WTC11 (cell line): ENCODE data around the gene MAGEA4. TPM values are rescaled to one million over a fixed set of nuclear protein-coding genes. Genes with fewer than 3 reads are reported as not detected.

Experiments
- ATAC-seq: fragments of 200-7000 bp; cut with Tn5 transposase; 2 replicates; pipeline ENCODE4 v1.10.0; 2021; ENCODE audit warnings: mild to moderate bottlenecking, moderate library complexity
- CTCF ChIA-PET: fragments of 300-600 bp; sonication (Branson Sonifier 250); formaldehyde crosslinking; loops from one replicate; lab custom pipeline; 2021; ENCODE audit warnings: antibody characterized with exemption; lab: Charles Lee
- POLR2A ChIA-PET: fragments of 350-600 bp; sonication (Branson Sonifier 250); formaldehyde crosslinking; loops from one replicate; lab custom pipeline; 2021; ENCODE audit warnings: antibody characterized with exemption; lab: Charles Lee
- DNase-seq: peaks from one replicate; pipeline ENCODE4 v3.0.0; 2021; ENCODE audit warnings: low spot score
- H3K27ac Mint-ChIP-seq: 2 replicates; pipeline ENCODE4 v1.8.0; 2021; ENCODE audit warnings: mixed read lengths
- H3K27me3 Mint-ChIP-seq: 2 replicates; pipeline ENCODE4 v1.8.0; 2021; ENCODE audit warnings: low read depth, mild to moderate bottlenecking, moderate library complexity, mixed read lengths
- H3K36me3 Mint-ChIP-seq: 2 replicates; pipeline ENCODE4 v1.8.0; 2021; ENCODE audit warnings: mixed read lengths
- H3K4me1 Mint-ChIP-seq: 2 replicates; pipeline ENCODE4 v1.8.0; 2022; ENCODE audit warnings: mixed read lengths
- H3K4me3 Mint-ChIP-seq: 2 replicates; pipeline ENCODE4 v1.8.0; 2021; ENCODE audit warnings: mild to moderate bottlenecking, moderate library complexity, mixed read lengths
- H3K9me3 Mint-ChIP-seq: 2 replicates; pipeline ENCODE4 v1.8.0; 2021; ENCODE audit warnings: mixed read lengths
- ATF1 ChIP-seq: sonication (generic); formaldehyde crosslinking; IDR thresholded peaks from 2 replicates; pipeline ENCODE4 v1.8.1; 2023; ENCODE audit warnings: mild to moderate bottlenecking, moderate library complexity, missing genetic modification reagents
- CDX4 ChIP-seq: fragments of 250-450 bp; sonication (Bioruptor Pico); IDR thresholded peaks from 2 replicates; pipeline ENCODE4 v1.9.0; 2021; ENCODE audit warnings: moderate library complexity, mild to moderate bottlenecking, inconsistent platforms, borderline replicate concordance
- CREM ChIP-seq: sonication (generic); formaldehyde crosslinking; IDR thresholded peaks from 2 replicates; pipeline ENCODE4 v1.8.1; 2022; ENCODE audit warnings: mild to moderate bottlenecking, missing genetic modification reagents, moderate library complexity
- EMX1 ChIP-seq: fragments of 250-450 bp; sonication (Bioruptor Pico); IDR thresholded peaks from 2 replicates; pipeline ENCODE4 v1.8.0; 2021; ENCODE audit warnings: mild to moderate bottlenecking
- FOXP1 ChIP-seq: sonication (generic); formaldehyde crosslinking; IDR thresholded peaks from 2 replicates; pipeline ENCODE4 v1.8.0; 2022; ENCODE audit warnings: missing genetic modification reagents, mild to moderate bottlenecking, moderate library complexity, borderline replicate concordance
- GABPB1 ChIP-seq: sonication (generic); formaldehyde crosslinking; IDR thresholded peaks from 2 replicates; pipeline ENCODE4 v1.8.1; 2023; ENCODE audit warnings: mild to moderate bottlenecking, missing genetic modification reagents
- HMGXB4 ChIP-seq: sonication (generic); formaldehyde crosslinking; IDR thresholded peaks from 2 replicates; pipeline ENCODE4 v1.8.1; 2023; ENCODE audit warnings: mild to moderate bottlenecking, moderate library complexity, missing genetic modification reagents
- OVOL2 ChIP-seq: fragments of 250-450 bp; sonication (Bioruptor Pico); IDR thresholded peaks from 2 replicates; pipeline ENCODE4 v1.9.0; 2021; ENCODE audit warnings: mild to moderate bottlenecking, borderline replicate concordance
- TEAD1 ChIP-seq: sonication (generic); formaldehyde crosslinking; IDR thresholded peaks from 2 replicates; pipeline ENCODE4 v1.8.0; 2022; ENCODE audit warnings: mild to moderate bottlenecking, missing genetic modification reagents
- ZBTB21 ChIP-seq: sonication (generic); formaldehyde crosslinking; IDR thresholded peaks from 2 replicates; pipeline ENCODE4 v1.8.1; 2023; ENCODE audit warnings: mild to moderate bottlenecking, missing genetic modification reagents, borderline replicate concordance
- ZBTB43 ChIP-seq: sonication (generic); formaldehyde crosslinking; IDR thresholded peaks from 2 replicates; pipeline ENCODE4 v1.8.1; 2023; ENCODE audit warnings: mild to moderate bottlenecking, missing genetic modification reagents
- ZNF232 ChIP-seq: sonication (generic); formaldehyde crosslinking; IDR thresholded peaks from 2 replicates; pipeline ENCODE4 v1.8.0; 2022; ENCODE audit warnings: mild to moderate bottlenecking, missing genetic modification reagents
- total RNA-seq: library from RNA; stranded (reverse); gene quantifications from 3 replicates; pipeline ENCODE4 v1.2.3, GENCODE V29; 2021
- TF ChIP-seq, protein P1 (sequence below): fragments of 250-450 bp; sonication (Bioruptor Pico); IDR thresholded peaks from 2 replicates; pipeline ENCODE4 v1.9.0; 2021; ENCODE audit warnings: mild to moderate bottlenecking, borderline replicate concordance

The MAGEA4 gene
- total RNA-seq, 1 experiment from 2014 or later = 3.2 TPM

DNA sequence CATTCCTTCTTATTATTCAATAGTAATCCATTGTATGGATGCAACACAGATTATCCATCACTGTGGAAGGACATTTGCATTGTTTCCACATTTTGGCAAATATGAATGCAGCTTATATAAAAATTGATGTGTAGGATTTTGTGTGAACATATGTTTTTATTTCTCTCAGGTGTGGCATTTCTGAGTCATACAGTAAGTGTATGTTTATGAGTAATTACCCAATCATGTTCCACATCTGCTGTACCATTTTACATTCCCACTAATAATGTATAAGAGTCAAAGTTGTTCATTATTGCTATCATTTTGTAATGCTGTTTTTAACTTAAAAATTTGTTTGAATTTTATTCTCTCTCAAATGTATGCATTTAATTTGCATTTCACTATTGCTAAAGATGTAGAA, 25.5 kb downstream of the MAGEA4 start:
- ChIA-PET POLR2A (interaction anchor here (0.7 kb wide), 1 partner anchor 198 kb away, joined by 12 read pairs; no protein-coding TSS in a partner anchor), CTCF (no interaction called here)
- no peaks in the 10 kb centered on the region for H3K9me3 Mint-ChIP-seq
- DNase-seq (no peak), ATAC-seq (no peak)
- H3K36me3 Mint-ChIP-seq = no peaks in the 10 kb centered on the region
- H3K4me1 Mint-ChIP-seq = no peaks in the 10 kb centered on the region
- no peak overlapping the region for H3K4me3 Mint-ChIP-seq
- no peak overlapping the region for H3K27ac Mint-ChIP-seq
- no peak for TF ChIP-seq OVOL2
- TF ChIP-seq ZBTB21 (CRISPR knock-in tag) = no peak
- no peak for TF ChIP-seq CREM
- no peak for TF ChIP-seq TEAD1 (CRISPR knock-in tag)
- TF ChIP-seq, protein P1, sequence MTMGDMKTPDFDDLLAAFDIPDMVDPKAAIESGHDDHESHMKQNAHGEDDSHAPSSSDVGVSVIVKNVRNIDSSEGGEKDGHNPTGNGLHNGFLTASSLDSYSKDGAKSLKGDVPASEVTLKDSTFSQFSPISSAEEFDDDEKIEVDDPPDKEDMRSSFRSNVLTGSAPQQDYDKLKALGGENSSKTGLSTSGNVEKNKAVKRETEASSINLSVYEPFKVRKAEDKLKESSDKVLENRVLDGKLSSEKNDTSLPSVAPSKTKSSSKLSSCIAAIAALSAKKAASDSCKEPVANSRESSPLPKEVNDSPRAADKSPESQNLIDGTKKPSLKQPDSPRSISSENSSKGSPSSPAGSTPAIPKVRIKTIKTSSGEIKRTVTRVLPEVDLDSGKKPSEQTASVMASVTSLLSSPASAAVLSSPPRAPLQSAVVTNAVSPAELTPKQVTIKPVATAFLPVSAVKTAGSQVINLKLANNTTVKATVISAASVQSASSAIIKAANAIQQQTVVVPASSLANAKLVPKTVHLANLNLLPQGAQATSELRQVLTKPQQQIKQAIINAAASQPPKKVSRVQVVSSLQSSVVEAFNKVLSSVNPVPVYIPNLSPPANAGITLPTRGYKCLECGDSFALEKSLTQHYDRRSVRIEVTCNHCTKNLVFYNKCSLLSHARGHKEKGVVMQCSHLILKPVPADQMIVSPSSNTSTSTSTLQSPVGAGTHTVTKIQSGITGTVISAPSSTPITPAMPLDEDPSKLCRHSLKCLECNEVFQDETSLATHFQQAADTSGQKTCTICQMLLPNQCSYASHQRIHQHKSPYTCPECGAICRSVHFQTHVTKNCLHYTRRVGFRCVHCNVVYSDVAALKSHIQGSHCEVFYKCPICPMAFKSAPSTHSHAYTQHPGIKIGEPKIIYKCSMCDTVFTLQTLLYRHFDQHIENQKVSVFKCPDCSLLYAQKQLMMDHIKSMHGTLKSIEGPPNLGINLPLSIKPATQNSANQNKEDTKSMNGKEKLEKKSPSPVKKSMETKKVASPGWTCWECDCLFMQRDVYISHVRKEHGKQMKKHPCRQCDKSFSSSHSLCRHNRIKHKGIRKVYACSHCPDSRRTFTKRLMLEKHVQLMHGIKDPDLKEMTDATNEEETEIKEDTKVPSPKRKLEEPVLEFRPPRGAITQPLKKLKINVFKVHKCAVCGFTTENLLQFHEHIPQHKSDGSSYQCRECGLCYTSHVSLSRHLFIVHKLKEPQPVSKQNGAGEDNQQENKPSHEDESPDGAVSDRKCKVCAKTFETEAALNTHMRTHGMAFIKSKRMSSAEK (CRISPR knock-in tag) = no peak
- H3K27me3 Mint-ChIP-seq = no peaks in the 10 kb centered on the region; the same call in 1 of the 2 replicates

- H3K36me3 Mint-ChIP-seq = peaks cover 10% of the 10 kb centered on the region
- no peaks in the 10 kb centered on the region for H3K9me3 Mint-ChIP-seq
- DNase-seq (no peak), ATAC-seq (no peak)
- H3K4me3 Mint-ChIP-seq = no peak overlapping the region
- TF ChIP-seq HMGXB4 (CRISPR knock-in tag) = no peak
- TF ChIP-seq EMX1 (CRISPR knock-in tag) = no peak
- TF ChIP-seq GABPB1 (CRISPR knock-in tag) = no peak
- TF ChIP-seq ATF1 (CRISPR knock-in tag) = no peak
- TF ChIP-seq CDX4 (CRISPR knock-in tag) = no peak
- TF ChIP-seq OVOL2 = no peak
- TF ChIP-seq FOXP1 (CRISPR knock-in tag) = no peak
- no peak for TF ChIP-seq ZNF232
- ChIA-PET POLR2A (no interaction called here), CTCF (no interaction called here)
- no peak overlapping the region for H3K27ac Mint-ChIP-seq
- no peaks in the 10 kb centered on the region for H3K27me3 Mint-ChIP-seq
- H3K4me1 Mint-ChIP-seq = no peaks in the 10 kb centered on the region
Observed at GRCh38 chrX:151954730-151955129, 42.0 kb downstream of the MAGEA4 start.

DNA sequence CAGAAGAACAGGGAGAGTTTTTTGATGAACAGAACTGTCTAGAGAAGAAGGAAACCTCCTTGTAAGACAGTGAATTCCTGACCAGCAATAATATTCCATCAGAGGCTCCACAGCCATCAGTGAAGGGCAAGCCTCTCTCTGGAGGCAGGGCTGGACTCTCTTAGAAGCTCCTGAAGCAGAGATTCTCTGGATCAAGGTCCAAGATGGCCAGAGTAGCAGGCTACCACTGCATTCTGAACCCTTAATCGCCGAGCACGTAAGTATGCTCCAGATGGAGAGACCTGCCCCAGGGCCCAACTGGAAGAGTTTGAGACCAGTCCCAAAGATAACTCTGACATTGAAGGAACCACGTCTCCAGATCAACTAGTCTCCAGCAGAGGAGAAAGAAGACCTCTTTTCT, 45.4 kb downstream of the MAGEA4 start:
- H3K9me3 Mint-ChIP-seq = peaks cover 5% of the 10 kb centered on the region; the same call in 1 of the 2 replicates
- POLR2A ChIA-PET = no interaction called here
- H3K36me3 Mint-ChIP-seq = peaks cover 20% of the 10 kb centered on the region
- no peak overlapping the region for H3K4me3 Mint-ChIP-seq
- no peak overlapping the region for H3K27ac Mint-ChIP-seq
- CTCF ChIA-PET = no interaction called here
- H3K4me1 Mint-ChIP-seq = no peaks in the 10 kb centered on the region
- H3K27me3 Mint-ChIP-seq = no peaks in the 10 kb centered on the region
- ATAC-seq (no peak), DNase-seq (no peak)
- TF ChIP-seq ZBTB43 (CRISPR knock-in tag) = no peak
